HepG2 (cell line): ENCODE measurements around the gene CARS1. TPM values are rescaled to one million over a fixed set of nuclear protein-coding genes. Genes with fewer than 3 reads are reported as not detected.

Experiments
- AKAP8 ChIP-seq: sonication (generic); formaldehyde crosslinking; IDR thresholded peaks from 2 replicates; pipeline ENCODE4 v1.5.1; 2020; ENCODE audit warnings: mild to moderate bottlenecking, missing genetic modification reagents
- CREB1 ChIP-seq, 2 experiments: fragments of 450-650 bp in 1 of 2; IDR thresholded peaks; 2 replicates each; pipeline ENCODE4 v1.6.1; 2016 to 2017; ENCODE audit warnings: control low read depth in 1 of 2, mild to moderate bottlenecking in 1 of 2, missing compliant biosample characterization in 1 of 2, missing genetic modification characterization in 1 of 2
- ELF3 ChIP-seq: IDR thresholded peaks from 2 replicates; pipeline ENCODE4 v1.6.1; 2016; ENCODE audit warnings: missing genetic modification reagents, missing compliant biosample characterization
- FOXA1 ChIP-seq, 2 experiments: fragments of 450-650 bp in 1 of 2; sonication (generic) in 1 of 2; formaldehyde crosslinking in 1 of 2; IDR thresholded peaks; 2 replicates each; pipeline versions ENCODE4 v1.4.0 to v1.6.1; 2016 to 2020; ENCODE audit warnings: missing genetic modification reagents in 1 of 2
- FOXO4 ChIP-seq: sonication (generic); formaldehyde crosslinking; conservative IDR thresholded peaks from 2 replicates; pipeline ENCODE4 v1.8.1; 2023; ENCODE audit warnings: missing genetic modification reagents
- HIC2 ChIP-seq: sonication (generic); formaldehyde crosslinking; IDR thresholded peaks from 2 replicates; pipeline ENCODE4 v1.9.0; 2022; ENCODE audit warnings: low read depth, missing genetic modification reagents
- HNRNPLL ChIP-seq: fragments of 200-400 bp; formaldehyde crosslinking; IDR thresholded peaks from 2 replicates; pipeline ENCODE4 v1.6.1; 2017; ENCODE audit warnings: mild to moderate bottlenecking, low read depth, low read length; ENCODE audit not compliant: poor library complexity, severe bottlenecking
- HOXD1 ChIP-seq: sonication (generic); formaldehyde crosslinking; IDR thresholded peaks from 2 replicates; pipeline ENCODE4 v1.5.0; 2020; ENCODE audit warnings: missing genetic modification reagents
- IKZF5 ChIP-seq: IDR thresholded peaks from 2 replicates; pipeline ENCODE4 v1.6.1; 2018; ENCODE audit warnings: missing genetic modification reagents, mild to moderate bottlenecking, missing compliant biosample characterization
- KDM2A ChIP-seq: sonication (generic); formaldehyde crosslinking; IDR thresholded peaks from 2 replicates; pipeline ENCODE4 v1.4.0; 2020; ENCODE audit warnings: low read depth, missing genetic modification reagents, borderline replicate concordance
- NR2F6 ChIP-seq, 2 experiments: IDR thresholded peaks; 2 replicates each; pipeline ENCODE4 v1.6.1; 2016; ENCODE audit warnings: antibody characterized with exemption in 1 of 2, mild to moderate bottlenecking in 1 of 2
- PHB2 ChIP-seq: fragments of 450-650 bp; IDR thresholded peaks from 2 replicates; pipeline ENCODE4 v1.6.1; 2018; ENCODE audit not compliant: partially characterized antibody
- RELA ChIP-seq: sonication (generic); formaldehyde crosslinking; IDR thresholded peaks from 2 replicates; pipeline ENCODE4 v1.4.0; 2020; ENCODE audit warnings: missing genetic modification reagents
- REXO4 ChIP-seq: sonication (generic); formaldehyde crosslinking; IDR thresholded peaks from 2 replicates; pipeline ENCODE4 v1.8.0; 2022; ENCODE audit warnings: missing genetic modification reagents, mild to moderate bottlenecking, borderline replicate concordance
- SAP130 ChIP-seq: IDR thresholded peaks from 2 replicates; pipeline ENCODE4 v1.6.1; 2016; ENCODE audit warnings: low read depth
- YEATS4 ChIP-seq: sonication (generic); formaldehyde crosslinking; IDR thresholded peaks from 2 replicates; pipeline ENCODE4 v1.4.0; 2020; ENCODE audit warnings: missing genetic modification reagents, borderline replicate concordance
- ZFP41 ChIP-seq: sonication (generic); formaldehyde crosslinking; IDR thresholded peaks from 2 replicates; pipeline ENCODE4 v1.4.0; 2020; ENCODE audit warnings: mild to moderate bottlenecking, missing genetic modification reagents, borderline replicate concordance
- ZNF7 ChIP-seq: IDR thresholded peaks from 2 replicates; pipeline ENCODE4 v1.6.1; 2016; ENCODE audit warnings: missing biosample characterization, missing genetic modification reagents
- ZNF773 ChIP-seq: sonication (generic); formaldehyde crosslinking; IDR thresholded peaks from 2 replicates; pipeline ENCODE4 v1.4.0; 2020; ENCODE audit warnings: missing genetic modification reagents, borderline replicate concordance
- polyA plus RNA-seq, 8 experiments: library from polyadenylated mRNA; depleted of rRNA in 3 of 8; stranded (reverse) in 7 of 8; unstranded in 1 of 8; fragments of >200 nt; fragmentation: Illumina TruSeq in 4 of 8; extraction: Trizol in 4 of 8; gene quantifications; 2 replicates each; pipeline versions ENCODE4 v1.2.1 to v1.2.3, GENCODE V29; 2011 to 2016; ENCODE audit warnings: low read depth in 4 of 8, missing spikeins in 1 of 8, mixed read lengths in 1 of 8; ENCODE audit not compliant: insufficient read depth in 1 of 8
- total RNA-seq, 5 experiments: library from RNA; depleted of rRNA; stranded (reverse); fragments of >200 nt; fragmentation: Illumina TruSeq; extraction: Trizol; gene quantifications; 2 replicates each; pipeline ENCODE4 v1.2.3, GENCODE V29; 2016; ENCODE audit warnings: low read depth in 1 of 5
- TF ChIP-seq, protein P1 (sequence below): sonication (generic); formaldehyde crosslinking; IDR thresholded peaks from 2 replicates; pipeline ENCODE4 v1.4.0; 2020; ENCODE audit warnings: missing genetic modification reagents
- TF ChIP-seq, protein P2 (sequence below): sonication (generic); formaldehyde crosslinking; IDR thresholded peaks from 2 replicates; pipeline ENCODE4 v1.5.0; 2020; ENCODE audit warnings: missing genetic modification reagents, mild to moderate bottlenecking, borderline replicate concordance
- TF ChIP-seq, protein P3 (sequence below): sonication (generic); formaldehyde crosslinking; IDR thresholded peaks from 2 replicates; pipeline ENCODE4 v1.5.0; 2020; ENCODE audit warnings: missing genetic modification reagents

The CARS1 gene
- total and polyA plus RNA-seq, 2 of the 13 experiments (the other 11 are each of a cell fraction or from before 2014, with no cell fraction given): 33.8 to 47.0 TPM

- TF ChIP-seq, protein P1, sequence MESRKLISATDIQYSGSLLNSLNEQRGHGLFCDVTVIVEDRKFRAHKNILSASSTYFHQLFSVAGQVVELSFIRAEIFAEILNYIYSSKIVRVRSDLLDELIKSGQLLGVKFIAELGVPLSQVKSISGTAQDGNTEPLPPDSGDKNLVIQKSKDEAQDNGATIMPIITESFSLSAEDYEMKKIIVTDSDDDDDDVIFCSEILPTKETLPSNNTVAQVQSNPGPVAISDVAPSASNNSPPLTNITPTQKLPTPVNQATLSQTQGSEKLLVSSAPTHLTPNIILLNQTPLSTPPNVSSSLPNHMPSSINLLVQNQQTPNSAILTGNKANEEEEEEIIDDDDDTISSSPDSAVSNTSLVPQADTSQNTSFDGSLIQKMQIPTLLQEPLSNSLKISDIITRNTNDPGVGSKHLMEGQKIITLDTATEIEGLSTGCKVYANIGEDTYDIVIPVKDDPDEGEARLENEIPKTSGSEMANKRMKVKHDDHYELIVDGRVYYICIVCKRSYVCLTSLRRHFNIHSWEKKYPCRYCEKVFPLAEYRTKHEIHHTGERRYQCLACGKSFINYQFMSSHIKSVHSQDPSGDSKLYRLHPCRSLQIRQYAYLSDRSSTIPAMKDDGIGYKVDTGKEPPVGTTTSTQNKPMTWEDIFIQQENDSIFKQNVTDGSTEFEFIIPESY (CRISPR knock-in tag): no peak; the same call in 1 of the 2 replicates
- TF ChIP-seq HOXD1 (no peak), FOXA1 (IDR thresholded peaks at IDR 0.05) (no peak), FOXA1 (CRISPR knock-in tag; IDR thresholded peaks at IDR 0.05) (0 out of 2 replicates have a peak, but pooled peaks have one; percentile 4), AKAP8 (CRISPR knock-in tag) (no peak), ELF3 (CRISPR knock-in tag) (0 out of 2 replicates have a peak, but pooled peaks have one; percentile 29), ZFP41 (CRISPR knock-in tag) (no peak), SAP130 (CRISPR knock-in tag) (peak; percentile 51), FOXO4 (CRISPR knock-in tag) (no peak), KDM2A (CRISPR knock-in tag) (peak; percentile 45; the same call in 1 of the 2 replicates), HNRNPLL (no peak), RELA (no peak), ZNF7 (CRISPR knock-in tag) (no peak), YEATS4 (CRISPR knock-in tag) (no peak), CREB1 (IDR thresholded peaks at IDR 0.05) (no peak), CREB1 (CRISPR knock-in tag; IDR thresholded peaks at IDR 0.05) (0 out of 2 replicates have a peak, but pooled peaks have one; percentile 27), ZNF773 (CRISPR knock-in tag) (no peak), REXO4 (no peak), HIC2 (CRISPR knock-in tag) (no peak), IKZF5 (CRISPR knock-in tag) (peak; percentile 53; the same call in 1 of the 2 replicates), PHB2 (no peak), NR2F6 (IDR thresholded peaks at IDR 0.05) (no peak), NR2F6 (CRISPR knock-in tag; IDR thresholded peaks at IDR 0.05) (peak; percentile 57; the same call in 1 of the 2 replicates)
- TF ChIP-seq, protein P2, sequence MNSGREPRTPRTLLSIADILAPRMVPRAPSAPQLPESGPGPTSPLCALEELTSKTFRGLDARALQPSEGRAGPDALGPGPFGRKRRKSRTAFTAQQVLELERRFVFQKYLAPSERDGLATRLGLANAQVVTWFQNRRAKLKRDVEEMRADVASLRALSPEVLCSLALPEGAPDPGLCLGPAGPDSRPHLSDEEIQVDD: no peak
- TF ChIP-seq, protein P3, sequence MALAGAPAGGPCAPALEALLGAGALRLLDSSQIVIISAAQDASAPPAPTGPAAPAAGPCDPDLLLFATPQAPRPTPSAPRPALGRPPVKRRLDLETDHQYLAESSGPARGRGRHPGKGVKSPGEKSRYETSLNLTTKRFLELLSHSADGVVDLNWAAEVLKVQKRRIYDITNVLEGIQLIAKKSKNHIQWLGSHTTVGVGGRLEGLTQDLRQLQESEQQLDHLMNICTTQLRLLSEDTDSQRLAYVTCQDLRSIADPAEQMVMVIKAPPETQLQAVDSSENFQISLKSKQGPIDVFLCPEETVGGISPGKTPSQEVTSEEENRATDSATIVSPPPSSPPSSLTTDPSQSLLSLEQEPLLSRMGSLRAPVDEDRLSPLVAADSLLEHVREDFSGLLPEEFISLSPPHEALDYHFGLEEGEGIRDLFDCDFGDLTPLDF: no peak
Measured at GRCh38 chr11:3021125-3021524, 36.1 kb downstream of the CARS1 start (continued).
